ENCODE measurements around the gene AFF3. TPM values are rescaled to one million over a fixed set of nuclear protein-coding genes. Genes with fewer than 3 reads are reported as not detected.

The AFF3 gene
- total RNA-seq, 1 experiment from 2014 or later, result 0.22 TPM

- Histone ChIP-seq H2AFZ (ENCODE audit: low read length) (no peak overlapping the region), H3K14ac (ENCODE audit: insufficient read depth, low read length) (no peak overlapping the region), H4K91ac (ENCODE audit: insufficient read length, low read depth, low read length) (no peak overlapping the region), H3K4me1 (ENCODE audit: insufficient read depth, low read length) (no peaks in the 10 kb centered on the region), H3K9ac (ENCODE audit: extremely low read depth, insufficient read length, low read length) (no peak overlapping the region), H4K20me1 (ENCODE audit: control insufficient read depth, insufficient read depth, insufficient read length) (no peaks in the 10 kb centered on the region), H2BK5ac (ENCODE audit: insufficient read length, low read length) (no peak overlapping the region), H3K9me3 (ENCODE audit: control insufficient read depth, low read depth, low read length) (no peaks in the 10 kb centered on the region), H4K5ac (ENCODE audit: insufficient read length, low read depth, low read length) (no peak overlapping the region), H3K79me2 (ENCODE audit: insufficient read depth, low read length) (no peaks in the 10 kb centered on the region), H3K27me3 (ENCODE audit: insufficient read depth, low read length) (no peaks in the 10 kb centered on the region), H3T11ph (ENCODE audit: low read length) (no peak overlapping the region), H2BK15ac (ENCODE audit: low read depth, low read length) (no peak overlapping the region), H4K8ac (replicated peaks; ENCODE audit: insufficient read length, low read depth, low read length) (no peak overlapping the region), H2BK120ac (ENCODE audit: low read depth, low read length, poor library complexity, severe bottlenecking) (no peak overlapping the region), H3K4me2 (ENCODE audit: insufficient read depth, insufficient read length, low read length) (no peak overlapping the region), H2BK12ac (ENCODE audit: insufficient read length, low read depth, low read length) (no peak overlapping the region), H3K23ac (ENCODE audit: insufficient read length, low read depth, low read length) (no peak overlapping the region), H3K18ac (ENCODE audit: insufficient read length, low read depth, low read length) (no peak overlapping the region), H3K23me2 (ENCODE audit: insufficient read length, low read depth, low read length, poor library complexity, severe bottlenecking) (no peaks in the 10 kb centered on the region), H3K79me1 (ENCODE audit: insufficient read depth, low read depth, low read length, poor library complexity, severe bottlenecking) (no peaks in the 10 kb centered on the region), H3K4ac (ENCODE audit: low read depth, low read length) (no peak overlapping the region), H3K27ac (ENCODE audit: insufficient read length, low read depth, low read length) (no peak overlapping the region), H3K56ac (ENCODE audit: insufficient read length, low read depth, low read length) (no peak overlapping the region), H2AK5ac (ENCODE audit: insufficient read length, low read length) (no peak overlapping the region), H2BK20ac (ENCODE audit: low read depth, low read length, poor library complexity, severe bottlenecking) (no peak overlapping the region)
- Mint-ChIP-seq H3K4me1 (0 out of 4 replicates have a peak, but pooled peaks cover 0 to 4% of the 10 kb centered on the region in 2 experiments), H3K36me3 (ENCODE audit: insufficient read depth in 1 of 3, low read depth in 3 of 3) (no peaks in the 10 kb centered on the region), H3K4me3 (no peak overlapping the region), H3K27me3 (ENCODE audit: low read depth) (no peaks in the 10 kb centered on the region; the same call in 1 of the 2 replicates), H3K9me3 (no peaks in the 10 kb centered on the region), H3K27ac (no peak overlapping the region; a peak in 1 of 7 replicates)
- WGBS (ENCODE audit: extremely low coverage, insufficient read length, low lambda C conversion rate), result no CpG with 5 or more reads among the region's 6 CpGs
- no peak for DNase-seq
- TF ChIP-seq, protein P1, sequence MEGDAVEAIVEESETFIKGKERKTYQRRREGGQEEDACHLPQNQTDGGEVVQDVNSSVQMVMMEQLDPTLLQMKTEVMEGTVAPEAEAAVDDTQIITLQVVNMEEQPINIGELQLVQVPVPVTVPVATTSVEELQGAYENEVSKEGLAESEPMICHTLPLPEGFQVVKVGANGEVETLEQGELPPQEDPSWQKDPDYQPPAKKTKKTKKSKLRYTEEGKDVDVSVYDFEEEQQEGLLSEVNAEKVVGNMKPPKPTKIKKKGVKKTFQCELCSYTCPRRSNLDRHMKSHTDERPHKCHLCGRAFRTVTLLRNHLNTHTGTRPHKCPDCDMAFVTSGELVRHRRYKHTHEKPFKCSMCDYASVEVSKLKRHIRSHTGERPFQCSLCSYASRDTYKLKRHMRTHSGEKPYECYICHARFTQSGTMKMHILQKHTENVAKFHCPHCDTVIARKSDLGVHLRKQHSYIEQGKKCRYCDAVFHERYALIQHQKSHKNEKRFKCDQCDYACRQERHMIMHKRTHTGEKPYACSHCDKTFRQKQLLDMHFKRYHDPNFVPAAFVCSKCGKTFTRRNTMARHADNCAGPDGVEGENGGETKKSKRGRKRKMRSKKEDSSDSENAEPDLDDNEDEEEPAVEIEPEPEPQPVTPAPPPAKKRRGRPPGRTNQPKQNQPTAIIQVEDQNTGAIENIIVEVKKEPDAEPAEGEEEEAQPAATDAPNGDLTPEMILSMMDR (conservative IDR thresholded peaks at IDR 0.05), result no peak
Observed at GRCh38 chr2:99682275-99683060, 459.9 kb downstream of the AFF3 start.
